GM19372 (cell line): ENCODE results near the gene PIP4K2A.

Experiments used
- ATAC-seq: cut with Tn5 transposase; IDR thresholded peaks from one replicate; pipeline ENCODE4 v1.9.1; 2021; ENCODE audit warnings: mild to moderate bottlenecking, low read depth, moderate library complexity; ENCODE audit not compliant: unreplicated experiment

PIP4K2A gene

DNA sequence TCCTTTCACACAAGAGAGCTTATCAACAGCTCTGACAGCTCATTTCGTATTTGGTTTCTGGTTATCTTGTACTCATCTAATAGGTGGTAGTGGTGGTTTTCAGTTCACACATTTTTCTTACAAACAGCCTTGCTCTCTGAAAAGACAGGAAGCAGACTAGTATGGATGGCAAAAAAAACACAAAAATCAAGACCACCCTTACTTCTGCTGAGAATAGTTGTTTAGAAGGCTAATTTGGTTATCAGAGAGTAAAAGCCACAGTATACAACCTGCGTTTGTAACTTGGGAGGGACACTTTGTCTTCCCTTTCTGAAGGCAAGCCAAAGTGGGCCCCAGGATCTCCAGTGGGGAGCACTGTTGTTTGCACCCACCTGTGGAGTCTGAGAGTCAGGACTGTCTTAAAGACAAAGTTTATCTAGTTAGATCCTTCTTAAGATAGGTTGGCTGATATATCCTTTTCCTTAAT lies 68.0 kb downstream of the PIP4K2A start:
- ATAC-seq: peak; percentile 54

- no peak for ATAC-seq
These were observed 70.2 kb downstream of the PIP4K2A start for GRCh38 chr10:22644222-22644621.

DNA sequence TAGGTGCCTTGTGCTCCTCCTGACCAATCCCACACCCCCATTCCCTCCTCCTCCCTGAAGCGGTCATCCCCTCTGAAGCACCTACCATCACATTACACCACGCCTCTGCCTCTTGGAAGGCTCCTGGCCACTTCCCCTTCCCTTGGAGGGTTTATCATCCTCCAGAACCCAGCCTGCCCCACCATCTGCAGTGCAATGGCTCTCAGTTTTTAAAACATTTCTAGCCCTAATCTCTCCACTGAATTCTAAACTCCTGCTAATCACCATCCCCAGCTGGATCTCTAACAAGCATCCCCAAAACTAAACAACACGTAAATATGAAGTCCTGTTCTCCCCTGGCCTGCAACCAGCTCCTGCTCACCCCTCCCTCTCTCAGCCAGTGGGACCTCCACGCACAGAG lies 70.6 kb downstream of the PIP4K2A start:
- ATAC-seq: no peak

GRCh38 chr10:22643116-22643515 lies 71.3 kb downstream of the PIP4K2A start:
- no peak for ATAC-seq

GRCh38 chr10:22641743-22642142 lies 72.6 kb downstream of the PIP4K2A start:
- no peak for ATAC-seq

DNA sequence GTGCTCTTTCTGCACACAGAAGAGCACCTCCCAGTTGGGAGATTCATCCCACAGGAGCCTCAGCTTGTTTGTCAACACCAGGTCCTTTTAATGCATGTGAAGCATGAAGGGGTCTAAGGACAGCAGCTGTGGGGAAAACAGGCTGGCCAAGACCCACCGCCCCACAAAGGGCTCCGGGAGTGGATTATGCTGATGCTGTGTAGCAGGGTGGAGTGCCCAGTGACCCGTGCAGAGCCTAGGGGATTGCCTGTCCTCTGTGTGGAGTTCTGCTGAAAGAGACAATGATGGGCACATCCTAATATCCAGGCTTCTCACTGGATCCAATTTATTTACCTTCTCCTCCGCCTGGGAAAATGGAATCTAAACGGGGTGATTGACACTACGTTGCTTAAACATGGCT lies 74.0 kb downstream of the PIP4K2A start:
- no peak for ATAC-seq

DNA sequence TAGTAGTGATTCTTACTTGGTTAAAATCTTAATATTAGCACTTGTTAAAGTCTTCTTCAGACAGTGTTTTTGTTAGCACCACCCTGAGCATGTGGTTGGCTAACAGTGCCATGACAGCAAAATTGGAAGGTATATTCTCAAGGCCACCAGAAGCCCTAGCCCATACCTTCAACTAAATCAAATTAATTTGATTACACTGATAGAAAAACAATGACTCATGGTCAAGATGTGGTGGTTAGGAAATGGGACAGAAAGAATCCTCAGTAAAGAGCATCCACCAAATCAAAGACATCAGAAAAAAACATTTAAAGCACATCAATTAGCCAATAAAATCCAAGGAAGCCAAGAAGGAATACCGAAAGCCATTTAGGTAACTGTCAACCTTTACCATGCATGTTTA lies 75.5 kb downstream of the PIP4K2A start:
- ATAC-seq: no peak

DNA sequence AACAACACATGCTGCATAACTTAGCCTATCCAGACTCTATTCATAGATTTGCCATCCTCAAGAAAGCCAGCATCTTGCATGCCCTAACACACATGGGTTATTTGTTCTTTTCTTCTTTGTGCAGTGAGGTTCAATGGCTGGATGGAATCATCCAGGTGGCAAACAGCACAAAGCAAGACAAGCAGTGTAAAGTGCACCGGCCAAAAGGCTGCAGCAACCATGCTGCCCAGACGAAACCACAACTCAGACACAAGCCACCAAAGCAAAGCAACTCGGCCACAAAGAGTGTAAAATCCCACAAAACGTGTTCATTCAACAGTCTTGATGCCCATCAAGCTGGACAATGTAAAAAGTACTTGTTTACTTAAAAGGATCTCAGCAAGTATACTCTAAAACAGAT lies 76.9 kb downstream of the PIP4K2A start:
- ATAC-seq: no peak

GRCh38 chr10:22635650-22636049 lies 78.7 kb downstream of the PIP4K2A start:
- no peak for ATAC-seq

DNA sequence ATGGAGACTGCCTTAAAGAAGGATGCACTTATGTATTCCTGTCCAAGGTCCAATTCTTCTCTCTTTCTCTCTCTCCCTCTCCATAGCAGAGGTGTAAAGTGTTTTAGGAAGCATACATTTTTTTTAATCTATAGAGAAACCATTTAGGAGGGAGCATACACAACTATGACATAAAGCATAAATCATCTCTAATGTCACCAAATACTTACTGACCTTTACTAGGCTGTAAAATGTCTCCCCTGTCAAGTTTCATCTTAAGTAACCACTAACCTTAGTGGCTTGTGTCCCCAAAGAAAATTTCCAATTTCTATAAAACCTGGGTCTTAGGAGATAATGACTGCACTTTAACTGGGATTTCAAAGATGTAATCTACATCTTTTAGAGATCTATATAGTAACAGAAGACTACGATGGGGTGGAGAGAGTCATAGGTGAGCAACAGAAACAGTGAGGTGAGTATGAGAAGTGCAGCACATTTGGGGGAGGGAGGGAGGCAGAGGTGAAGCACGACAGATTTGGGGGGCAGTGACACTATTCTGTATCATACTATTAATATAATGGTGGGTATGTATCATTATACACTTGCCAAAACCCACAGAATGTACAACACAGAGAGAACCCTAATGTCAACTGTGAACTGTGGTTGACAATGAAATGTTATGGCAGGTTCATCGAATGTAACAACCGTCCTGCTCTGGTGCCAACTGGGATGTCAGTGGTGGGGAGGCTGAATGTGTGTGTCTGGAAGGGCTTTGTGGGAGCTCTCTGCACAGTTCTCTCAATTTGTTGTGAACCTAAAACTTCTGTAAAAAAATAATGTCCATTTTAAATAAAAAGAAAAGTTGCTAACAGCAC lies 79.5 kb downstream of the PIP4K2A start:
- ATAC-seq: no peak

DNA sequence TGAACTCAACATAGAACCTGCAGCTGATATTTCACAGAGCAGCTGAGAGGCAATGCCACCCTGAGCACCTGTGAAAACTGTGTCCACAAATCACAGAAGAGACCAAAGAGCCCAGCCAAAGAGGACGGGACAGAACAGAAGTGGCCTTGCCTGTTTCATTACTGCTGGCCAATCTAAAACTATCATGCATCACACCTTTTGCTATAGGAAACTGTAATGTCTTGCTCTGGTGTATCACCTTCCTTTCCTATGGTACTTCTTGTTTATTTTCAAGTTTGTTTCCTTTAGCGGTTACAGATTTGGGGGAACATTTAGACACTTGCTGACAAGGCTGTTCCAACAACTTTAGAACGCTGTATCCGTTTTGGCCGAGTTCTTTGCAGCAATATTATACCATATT lies 80.3 kb downstream of the PIP4K2A start:
- no peak for ATAC-seq

- ATAC-seq: no peak
These were observed 80.8 kb downstream of the PIP4K2A start for GRCh38 chr10:22633528-22633927.

DNA sequence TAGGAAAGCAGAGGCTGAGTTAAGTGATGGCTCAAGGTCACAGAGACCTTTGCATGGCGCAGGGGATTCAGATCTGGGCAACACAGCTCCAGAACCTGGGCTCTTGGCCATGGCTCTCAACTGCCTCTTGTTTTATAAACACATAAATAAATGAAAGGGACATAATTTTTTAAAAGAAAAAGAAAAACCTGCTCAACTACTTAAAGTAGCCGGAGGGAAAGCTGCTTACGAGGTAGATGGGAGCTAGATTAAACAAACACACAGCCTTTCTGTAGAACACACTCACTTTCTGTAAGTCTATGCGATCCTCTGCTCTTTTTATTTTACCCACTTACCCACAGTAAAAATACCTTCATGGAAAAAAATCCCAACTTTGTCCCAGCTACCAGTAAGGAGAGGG lies 81.3 kb downstream of the PIP4K2A start:
- ATAC-seq: no peak

- ATAC-seq: no peak
These were observed 82.6 kb downstream of the PIP4K2A start for GRCh38 chr10:22631646-22632278.

GRCh38 chr10:22631185-22631584 lies 83.2 kb downstream of the PIP4K2A start:
- ATAC-seq: no peak

- peak; percentile 83 for ATAC-seq
These were observed 83.9 kb downstream of the PIP4K2A start for GRCh38 chr10:22630234-22631174.

GRCh38 chr10:22629852-22630233 lies 84.5 kb downstream of the PIP4K2A start:
- no peak for ATAC-seq

DNA sequence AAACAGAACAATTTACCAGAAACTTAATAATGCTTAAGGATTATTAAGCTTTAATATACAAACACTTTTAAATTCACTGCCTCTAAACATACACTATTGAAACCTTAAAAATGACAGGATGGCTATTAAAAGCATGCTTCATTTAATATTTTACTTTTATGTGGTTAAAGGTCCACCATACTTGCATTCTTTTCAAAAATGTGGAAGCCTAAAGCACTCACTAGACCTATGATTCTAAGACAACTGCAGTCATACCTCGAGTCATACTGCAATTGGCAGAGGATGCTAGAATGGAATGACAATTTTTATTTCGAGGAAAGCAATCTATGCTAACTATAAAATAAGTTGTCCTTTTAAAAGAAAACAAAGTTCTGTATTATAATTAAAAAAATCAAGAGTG lies 85.3 kb downstream of the PIP4K2A start:
- ATAC-seq: no peak

GRCh38 chr10:22628309-22628708 lies 86.1 kb downstream of the PIP4K2A start:
- ATAC-seq: no peak

- no peak for ATAC-seq
These were observed 87.6 kb downstream of the PIP4K2A start for GRCh38 chr10:22626784-22627183.
